Measurements from ENCODE around the gene ITPR3.

ITPR3 gene

DNA sequence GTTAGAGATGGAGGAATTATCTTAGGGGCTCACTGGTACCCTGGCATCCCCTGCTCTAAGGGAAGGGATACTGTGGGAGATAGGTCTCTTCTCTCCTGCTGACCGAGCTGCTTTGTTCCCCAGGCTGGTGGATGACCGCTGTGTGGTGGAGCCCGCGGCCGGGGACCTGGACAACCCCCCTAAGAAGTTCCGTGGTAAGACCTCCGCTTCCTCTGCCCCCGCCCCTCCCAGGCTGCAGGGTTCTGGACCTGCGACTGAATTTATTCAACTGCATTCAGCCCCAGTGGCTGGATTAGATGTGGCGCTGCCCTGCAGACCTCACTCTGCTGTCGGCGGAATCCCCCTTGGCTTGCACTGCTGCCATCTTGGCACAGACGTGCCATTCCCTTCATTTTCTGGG, 19.2 kb downstream of the ITPR3 start:
- H2BK12ac ChIP-seq (ENCODE audit: low read length): no peak overlapping the region
- no peak overlapping the region for H2BK120ac ChIP-seq (ENCODE audit: insufficient read depth, low read length, poor library complexity)
- no CpG with 5 or more reads among the region's 13 CpGs for WGBS (ENCODE audit: extremely low coverage, insufficient coverage, insufficient read length)
- peaks cover 0 to 2% of the 10 kb centered on the region in 2 experiments for H3K36me3 ChIP-seq (ENCODE audit: control insufficient read depth in 1 of 2, insufficient read depth in 2 of 2, low read length in 2 of 2)
- H3K18ac ChIP-seq (ENCODE audit: low read length): no peak overlapping the region
- peaks cover 0 to under 1% of the 10 kb centered on the region in 2 experiments for H3K4me1 ChIP-seq (ENCODE audit: control insufficient read depth in 1 of 2, insufficient read depth in 2 of 2, low read length in 2 of 2)
- no peak for DNase-seq
- no peak overlapping the region for H3K4ac ChIP-seq (ENCODE audit: low read depth, low read length)
- no peak overlapping the region for H4K8ac ChIP-seq (ENCODE audit: low read depth, low read length)
- H3K79me2 ChIP-seq (ENCODE audit: control insufficient read depth, insufficient read depth, low read length, poor library complexity): no peaks in the 10 kb centered on the region
- H3K4me3 ChIP-seq (ENCODE audit: low read depth, low read length): no peak overlapping the region
- H3K23ac ChIP-seq (ENCODE audit: low read length): no peak overlapping the region
- H3K27ac ChIP-seq (ENCODE audit: low read depth, low read length): no peak overlapping the region
- no peaks in the 10 kb centered on the region for H3K9me3 ChIP-seq (ENCODE audit: insufficient read depth, low read depth, low read length)
- H3K14ac ChIP-seq (ENCODE audit: low read length): no peak overlapping the region
- no peak overlapping the region for H2AK5ac ChIP-seq (ENCODE audit: low read length)
- no peak overlapping the region for H4K12ac ChIP-seq (ENCODE audit: low read depth, low read length)
- no peaks in the 10 kb centered on the region for H3K79me1 ChIP-seq (ENCODE audit: low read length)
- H3K27me3 ChIP-seq (ENCODE audit: insufficient read depth, low read length): no peaks in the 10 kb centered on the region
- H3K9ac ChIP-seq (ENCODE audit: low read length): no peak overlapping the region
- H2BK5ac ChIP-seq (ENCODE audit: low read depth, low read length, poor library complexity): no peak overlapping the region
- H4K91ac ChIP-seq (ENCODE audit: low read depth, low read length): no peak overlapping the region
- H2AFZ ChIP-seq (ENCODE audit: insufficient read depth, low read length, poor library complexity): no peak overlapping the region
- no peak overlapping the region for H3K4me2 ChIP-seq (ENCODE audit: low read length)

DNA sequence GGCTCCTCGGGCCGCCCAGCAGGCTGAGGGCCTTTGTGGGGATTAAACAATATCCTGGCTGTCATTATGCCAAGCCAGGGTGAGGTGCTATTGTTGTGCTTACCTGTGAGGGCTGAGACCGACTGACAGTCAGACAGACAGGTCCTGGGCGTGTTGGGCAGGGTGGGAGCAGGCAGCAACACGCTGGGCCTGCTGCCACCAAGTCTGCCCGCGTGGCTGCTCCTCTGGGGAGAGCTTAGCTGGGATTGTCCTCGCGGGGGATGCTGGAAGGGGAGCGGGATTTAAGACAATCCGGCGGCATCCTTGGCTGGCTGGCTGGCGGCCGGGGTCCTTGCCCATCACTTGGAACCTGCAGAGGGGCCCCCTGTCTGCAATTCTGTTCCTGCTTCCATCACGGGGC, 20.0 kb downstream of the ITPR3 start:
- Histone ChIP-seq H3K4me3 (ENCODE audit: low read depth, low read length) (peak overlapping the region; percentile 14), H4K12ac (ENCODE audit: low read depth, low read length) (no peak overlapping the region), H3K4me1 (ENCODE audit: control insufficient read depth in 1 of 2, insufficient read depth in 2 of 2, low read length in 2 of 2) (no peaks in the 10 kb centered on the region)

DNA sequence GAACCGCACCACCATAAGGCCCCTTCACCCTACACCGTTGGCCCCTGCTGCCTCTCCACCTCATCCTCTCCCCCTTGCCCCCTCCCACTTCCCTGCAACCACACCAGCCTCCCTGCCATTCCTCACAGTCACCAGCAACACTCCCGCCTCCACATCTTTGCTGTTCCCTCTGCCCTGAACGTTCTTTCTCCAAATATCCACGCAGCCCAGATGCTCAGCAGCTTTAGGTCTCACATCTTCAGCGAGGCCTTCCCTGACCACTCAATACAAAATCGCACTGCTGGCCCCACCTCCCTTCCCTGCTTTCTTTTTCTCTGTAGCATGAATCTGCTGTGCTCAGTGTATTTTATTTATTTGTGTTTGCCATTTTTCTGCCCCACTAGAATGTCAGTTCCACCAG, 20.5 kb downstream of the ITPR3 start:
- DNase-seq: no peak
- Histone ChIP-seq H3K4me3 (ENCODE audit: low read depth, low read length) (no peak overlapping the region), H3K9me3 (ENCODE audit: insufficient read depth, low read depth, low read length) (no peaks in the 10 kb centered on the region), H3K9ac (ENCODE audit: low read length) (no peak overlapping the region), H3K4me1 (ENCODE audit: control insufficient read depth in 1 of 2, insufficient read depth in 2 of 2, low read length in 2 of 2) (no peaks in the 10 kb centered on the region), H2AK5ac (ENCODE audit: low read length) (no peak overlapping the region), H3K4me2 (ENCODE audit: low read length) (no peak overlapping the region), H2AFZ (ENCODE audit: insufficient read depth, low read length, poor library complexity) (no peak overlapping the region), H4K12ac (ENCODE audit: low read depth, low read length) (no peak overlapping the region), H3K14ac (ENCODE audit: low read length) (no peak overlapping the region), H3K36me3 (ENCODE audit: control insufficient read depth in 1 of 2, insufficient read depth in 2 of 2, low read length in 2 of 2) (peaks cover 0 to 2% of the 10 kb centered on the region in 2 experiments), H4K91ac (ENCODE audit: low read depth, low read length) (no peak overlapping the region), H3K79me1 (ENCODE audit: low read length) (no peaks in the 10 kb centered on the region), H3K79me2 (ENCODE audit: control insufficient read depth, insufficient read depth, low read length, poor library complexity) (no peaks in the 10 kb centered on the region), H3K27me3 (ENCODE audit: insufficient read depth, low read length) (no peaks in the 10 kb centered on the region), H2BK5ac (ENCODE audit: low read depth, low read length, poor library complexity) (no peak overlapping the region), H3K4ac (ENCODE audit: low read depth, low read length) (no peak overlapping the region), H3K27ac (ENCODE audit: low read depth, low read length) (no peak overlapping the region), H2BK120ac (ENCODE audit: insufficient read depth, low read length, poor library complexity) (no peak overlapping the region), H3K23ac (ENCODE audit: low read length) (no peak overlapping the region), H3K18ac (ENCODE audit: low read length) (no peak overlapping the region), H4K8ac (ENCODE audit: low read depth, low read length) (no peak overlapping the region), H2BK12ac (ENCODE audit: low read length) (no peak overlapping the region)
- WGBS (ENCODE audit: extremely low coverage, insufficient coverage, insufficient read length): no CpG with 5 or more reads among the region's 7 CpGs

More for the DNA sequence above, 20.0 kb downstream of the ITPR3 start:
- Histone ChIP-seq H2BK5ac (ENCODE audit: low read depth, low read length, poor library complexity) (no peak overlapping the region), H4K8ac (ENCODE audit: low read depth, low read length) (no peak overlapping the region), H2AFZ (ENCODE audit: insufficient read depth, low read length, poor library complexity) (no peak overlapping the region), H4K91ac (ENCODE audit: low read depth, low read length) (no peak overlapping the region), H3K36me3 (ENCODE audit: control insufficient read depth in 1 of 2, insufficient read depth in 2 of 2, low read length in 2 of 2) (peaks cover 0 to 2% of the 10 kb centered on the region in 2 experiments), H3K18ac (ENCODE audit: low read length) (no peak overlapping the region), H3K79me2 (ENCODE audit: control insufficient read depth, insufficient read depth, low read length, poor library complexity) (no peaks in the 10 kb centered on the region), H3K27me3 (ENCODE audit: insufficient read depth, low read length) (no peaks in the 10 kb centered on the region), H3K9me3 (ENCODE audit: insufficient read depth, low read depth, low read length) (no peaks in the 10 kb centered on the region), H3K9ac (ENCODE audit: low read length) (no peak overlapping the region), H3K27ac (ENCODE audit: low read depth, low read length) (no peak overlapping the region), H2BK120ac (ENCODE audit: insufficient read depth, low read length, poor library complexity) (no peak overlapping the region), H2AK5ac (ENCODE audit: low read length) (no peak overlapping the region), H3K4ac (ENCODE audit: low read depth, low read length) (no peak overlapping the region), H3K14ac (ENCODE audit: low read length) (no peak overlapping the region), H2BK12ac (ENCODE audit: low read length) (no peak overlapping the region), H3K79me1 (ENCODE audit: low read length) (no peaks in the 10 kb centered on the region), H3K4me2 (ENCODE audit: low read length) (no peak overlapping the region), H3K23ac (ENCODE audit: low read length) (no peak overlapping the region)
- DNase-seq: no peak
- WGBS (ENCODE audit: extremely low coverage, insufficient coverage, insufficient read length): no CpG with 5 or more reads among the region's 15 CpGs

GRCh38 chr6:33642897-33643296, 21.8 kb downstream of the ITPR3 start:
- no CpG with 5 or more reads among the region's 4 CpGs for WGBS (ENCODE audit: extremely low coverage, insufficient coverage, insufficient read length)
- Histone ChIP-seq H4K12ac (ENCODE audit: low read depth, low read length) (no peak overlapping the region), H3K4me2 (ENCODE audit: low read length) (no peak overlapping the region), H2BK5ac (ENCODE audit: low read depth, low read length, poor library complexity) (no peak overlapping the region), H3K4ac (ENCODE audit: low read depth, low read length) (no peak overlapping the region), H3K36me3 (ENCODE audit: control insufficient read depth in 1 of 2, insufficient read depth in 2 of 2, low read length in 2 of 2) (peaks cover 0 to 2% of the 10 kb centered on the region in 2 experiments), H3K18ac (ENCODE audit: low read length) (no peak overlapping the region), H3K27ac (ENCODE audit: low read depth, low read length) (no peak overlapping the region), H3K23ac (ENCODE audit: low read length) (no peak overlapping the region), H2AFZ (ENCODE audit: insufficient read depth, low read length, poor library complexity) (no peak overlapping the region), H3K79me1 (ENCODE audit: low read length) (no peaks in the 10 kb centered on the region), H3K79me2 (ENCODE audit: control insufficient read depth, insufficient read depth, low read length, poor library complexity) (no peaks in the 10 kb centered on the region), H3K27me3 (ENCODE audit: insufficient read depth, low read length) (no peaks in the 10 kb centered on the region), H2BK120ac (ENCODE audit: insufficient read depth, low read length, poor library complexity) (no peak overlapping the region), H2BK12ac (ENCODE audit: low read length) (no peak overlapping the region), H4K91ac (ENCODE audit: low read depth, low read length) (no peak overlapping the region), H4K8ac (ENCODE audit: low read depth, low read length) (no peak overlapping the region), H3K14ac (ENCODE audit: low read length) (no peak overlapping the region), H2AK5ac (ENCODE audit: low read length) (no peak overlapping the region), H3K4me3 (ENCODE audit: low read depth, low read length) (no peak overlapping the region), H3K9me3 (ENCODE audit: insufficient read depth, low read depth, low read length) (no peaks in the 10 kb centered on the region), H3K9ac (ENCODE audit: low read length) (no peak overlapping the region), H3K4me1 (ENCODE audit: control insufficient read depth in 1 of 2, insufficient read depth in 2 of 2, low read length in 2 of 2) (no peaks in the 10 kb centered on the region)
- DNase-seq: no peak

Measured in trophoblast cell (in vitro differentiated cells and primary cell).